Measurements from ENCODE around the gene TNFRSF11A. TPM values are rescaled to one million over a fixed set of nuclear protein-coding genes. Genes with fewer than 3 reads are reported as not detected.

TNFRSF11A gene
- total RNA-seq, 1 experiment from 2014 or later: 3.2 TPM

DNA sequence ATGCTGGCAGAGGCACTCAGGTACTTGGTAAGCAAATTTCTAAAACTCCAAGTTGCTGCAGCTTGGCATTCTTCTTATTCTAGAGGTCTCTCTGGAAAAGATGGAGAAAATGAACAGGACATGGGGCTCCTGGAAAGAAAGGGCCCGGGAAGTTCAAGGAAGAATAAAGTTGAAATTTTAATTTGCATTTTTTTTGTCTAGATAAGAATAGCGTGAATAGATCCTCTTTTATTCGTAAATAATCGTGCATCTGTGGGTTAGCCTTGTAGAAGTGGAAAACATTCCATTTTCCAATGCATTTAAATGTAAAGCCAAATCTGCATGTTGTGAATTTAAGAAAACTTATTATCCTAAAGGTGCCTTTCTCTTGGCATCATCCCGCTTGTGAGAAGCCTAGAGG lies 61.0 kb downstream of the TNFRSF11A start:
- CTCF ChIA-PET: no interaction called here
- no peak overlapping the region for H3K4me2 ChIP-seq (ENCODE audit: low read length)
- ATAC-seq: no peak

DNA sequence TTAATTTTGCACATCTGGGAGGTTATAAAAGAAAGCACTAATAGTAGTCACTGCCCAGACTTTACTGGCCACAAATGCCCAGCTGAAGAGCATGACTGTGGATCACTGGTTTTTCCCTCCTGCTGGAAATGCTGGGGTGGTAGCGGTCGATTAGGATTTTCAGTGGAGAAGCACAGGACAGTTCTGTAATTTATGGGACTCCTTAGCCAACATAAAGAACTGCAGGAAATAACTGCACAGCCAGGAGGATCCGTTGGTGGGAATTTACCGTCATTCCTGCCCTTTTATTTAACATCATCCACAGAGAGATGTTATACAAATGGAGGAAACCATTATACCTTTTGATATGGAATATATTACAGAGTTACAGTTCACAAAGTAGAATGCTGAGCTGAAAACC lies 61.5 kb downstream of the TNFRSF11A start:
- Histone ChIP-seq H3K27me3 (ENCODE audit: insufficient read depth, low read length) (no peaks in the 10 kb centered on the region), H3K36me3 (ENCODE audit: control insufficient read depth in 1 of 2, insufficient read depth in 2 of 2, low read length in 2 of 2) (no peaks in the 10 kb centered on the region), H3K4me3 (replicated peaks in 1 of 2; ENCODE audit: low read depth in 1 of 2, low read length in 2 of 2) (no peak overlapping the region), H3K4me2 (ENCODE audit: low read length) (no peak overlapping the region), H4K20me1 (ENCODE audit: insufficient read depth) (no peaks in the 10 kb centered on the region), H3K9ac (ENCODE audit: low read length) (no peak overlapping the region), H2AFZ (ENCODE audit: low read depth, low read length, poor library complexity, severe bottlenecking) (no peak overlapping the region), H3K27ac (ENCODE audit: low read depth, low read length) (no peak overlapping the region), H3K79me2 (ENCODE audit: insufficient read depth, low read length) (no peaks in the 10 kb centered on the region), H3K9me2 (ENCODE audit: insufficient read depth) (no peaks in the 10 kb centered on the region), H3K4me1 (ENCODE audit: control insufficient read depth in 1 of 2, insufficient read depth in 2 of 2, low read length in 2 of 2) (peaks cover 0 to 11% of the 10 kb centered on the region in 2 experiments; a peak in 1 of 4 replicates), H3K9me3 (ENCODE audit: control insufficient read depth in 1 of 2, insufficient read depth in 1 of 2, low read depth in 1 of 2, low read length in 2 of 2) (no peaks in the 10 kb centered on the region)
- ATAC-seq (no peak), DNase-seq (ENCODE audit: low read depth, low spot score) (no peak)
- TF ChIP-seq, protein P1, sequence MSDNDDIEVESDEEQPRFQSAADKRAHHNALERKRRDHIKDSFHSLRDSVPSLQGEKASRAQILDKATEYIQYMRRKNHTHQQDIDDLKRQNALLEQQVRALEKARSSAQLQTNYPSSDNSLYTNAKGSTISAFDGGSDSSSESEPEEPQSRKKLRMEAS (IDR thresholded peaks at IDR 0.05): no peak
- TF ChIP-seq EGR1 (IDR thresholded peaks at IDR 0.05; ENCODE audit: low read depth): no peak
- TF ChIP-seq ELF1 (IDR thresholded peaks at IDR 0.05; ENCODE audit: borderline replicate concordance, low read depth): no peak
- TF ChIP-seq EZH2phosphoT487 (IDR thresholded peaks at IDR 0.05; ENCODE audit: borderline replicate concordance): no peak
- no peak for TF ChIP-seq EZH2 (IDR thresholded peaks at IDR 0.05)
- no peak for TF ChIP-seq ZNF274 (IDR thresholded peaks at IDR 0.05; ENCODE audit: low read depth, low read length)
- TF ChIP-seq SIN3A (IDR thresholded peaks at IDR 0.05; ENCODE audit: low read depth): no peak
- TF ChIP-seq, protein P2, sequence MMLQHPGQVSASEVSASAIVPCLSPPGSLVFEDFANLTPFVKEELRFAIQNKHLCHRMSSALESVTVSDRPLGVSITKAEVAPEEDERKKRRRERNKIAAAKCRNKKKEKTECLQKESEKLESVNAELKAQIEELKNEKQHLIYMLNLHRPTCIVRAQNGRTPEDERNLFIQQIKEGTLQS (IDR thresholded peaks at IDR 0.05): no peak
- TF ChIP-seq SP1 (IDR thresholded peaks at IDR 0.05; ENCODE audit: low read depth): no peak
- TF ChIP-seq YY1 (IDR thresholded peaks at IDR 0.05; ENCODE audit: extremely low read depth, insufficient replicate concordance, low read depth, low read length): no peak
- TF ChIP-seq CEBPB (IDR thresholded peaks at IDR 0.05; ENCODE audit: low read depth): no peak
- TF ChIP-seq, protein P3, sequence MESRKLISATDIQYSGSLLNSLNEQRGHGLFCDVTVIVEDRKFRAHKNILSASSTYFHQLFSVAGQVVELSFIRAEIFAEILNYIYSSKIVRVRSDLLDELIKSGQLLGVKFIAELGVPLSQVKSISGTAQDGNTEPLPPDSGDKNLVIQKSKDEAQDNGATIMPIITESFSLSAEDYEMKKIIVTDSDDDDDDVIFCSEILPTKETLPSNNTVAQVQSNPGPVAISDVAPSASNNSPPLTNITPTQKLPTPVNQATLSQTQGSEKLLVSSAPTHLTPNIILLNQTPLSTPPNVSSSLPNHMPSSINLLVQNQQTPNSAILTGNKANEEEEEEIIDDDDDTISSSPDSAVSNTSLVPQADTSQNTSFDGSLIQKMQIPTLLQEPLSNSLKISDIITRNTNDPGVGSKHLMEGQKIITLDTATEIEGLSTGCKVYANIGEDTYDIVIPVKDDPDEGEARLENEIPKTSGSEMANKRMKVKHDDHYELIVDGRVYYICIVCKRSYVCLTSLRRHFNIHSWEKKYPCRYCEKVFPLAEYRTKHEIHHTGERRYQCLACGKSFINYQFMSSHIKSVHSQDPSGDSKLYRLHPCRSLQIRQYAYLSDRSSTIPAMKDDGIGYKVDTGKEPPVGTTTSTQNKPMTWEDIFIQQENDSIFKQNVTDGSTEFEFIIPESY (IDR thresholded peaks at IDR 0.05; ENCODE audit: extremely low read depth, insufficient replicate concordance, low read length): no peak
- BruUV-seq (replicated peaks): no TSS peak
- ChIA-PET RAD21 (ENCODE audit: low non-redundant PET in 1 of 2, low total read pairs in 2 of 2, uncharacterized antibody in 2 of 2, unreplicated experiment in 2 of 2) (no interaction called here), POLR2A (no interaction called here), CTCF (no interaction called here)
- intact Hi-C loops (cut with micrococcal nuclease): no loop called here

More for the DNA sequence above, 61.0 kb downstream of the TNFRSF11A start:
- Histone ChIP-seq H2AFZ (ENCODE audit: low read depth, low read length, poor library complexity, severe bottlenecking) (no peak overlapping the region), H3K27me3 (ENCODE audit: insufficient read depth, low read length) (no peaks in the 10 kb centered on the region), H3K27ac (ENCODE audit: low read depth, low read length) (no peak overlapping the region), H4K20me1 (ENCODE audit: insufficient read depth) (no peaks in the 10 kb centered on the region), H3K36me3 (ENCODE audit: control insufficient read depth in 1 of 2, insufficient read depth in 2 of 2, low read length in 2 of 2) (no peaks in the 10 kb centered on the region), H3K9me3 (ENCODE audit: control insufficient read depth in 1 of 2, insufficient read depth in 1 of 2, low read depth in 1 of 2, low read length in 2 of 2) (no peaks in the 10 kb centered on the region), H3K9ac (ENCODE audit: low read length) (no peak overlapping the region), H3K79me2 (ENCODE audit: insufficient read depth, low read length) (no peaks in the 10 kb centered on the region), H3K4me3 (replicated peaks in 1 of 2; ENCODE audit: low read depth in 1 of 2, low read length in 2 of 2) (no peak overlapping the region), H3K9me2 (ENCODE audit: insufficient read depth) (no peaks in the 10 kb centered on the region), H3K4me1 (ENCODE audit: control insufficient read depth in 1 of 2, insufficient read depth in 2 of 2, low read length in 2 of 2) (peaks cover 0 to 11% of the 10 kb centered on the region in 2 experiments; a peak in 1 of 4 replicates)
- RAD21 ChIA-PET (ENCODE audit: low non-redundant PET in 1 of 2, low total read pairs in 2 of 2, uncharacterized antibody in 2 of 2, unreplicated experiment in 2 of 2): no interaction called here
- POLR2A ChIA-PET: no interaction called here
- no peak for TF ChIP-seq CEBPB (IDR thresholded peaks at IDR 0.05; ENCODE audit: low read depth)
- TF ChIP-seq, protein P2 (IDR thresholded peaks at IDR 0.05): no peak
- TF ChIP-seq EZH2phosphoT487 (IDR thresholded peaks at IDR 0.05; ENCODE audit: borderline replicate concordance): no peak
- TF ChIP-seq TCF7L2 (IDR thresholded peaks at IDR 0.05; ENCODE audit: borderline replicate concordance, extremely low read depth, insufficient read depth, insufficient read length): no peak
- TF ChIP-seq EGR1 (IDR thresholded peaks at IDR 0.05; ENCODE audit: low read depth): no peak
- TF ChIP-seq, protein P1 (IDR thresholded peaks at IDR 0.05): no peak
- TF ChIP-seq ZNF274 (IDR thresholded peaks at IDR 0.05; ENCODE audit: low read depth, low read length): no peak
- no peak for TF ChIP-seq SRF (IDR thresholded peaks at IDR 0.05; ENCODE audit: low read depth)
- TF ChIP-seq EZH2 (IDR thresholded peaks at IDR 0.05): no peak
- no peak for TF ChIP-seq SIN3A (IDR thresholded peaks at IDR 0.05; ENCODE audit: low read depth)
- TF ChIP-seq POLR2AphosphoS5 (IDR thresholded peaks at IDR 0.05; ENCODE audit: low read depth, low read length): no peak
- TF ChIP-seq FOSL1 (IDR thresholded peaks at IDR 0.05; ENCODE audit: low read depth): no peak
- no peak for TF ChIP-seq CBX3 (IDR thresholded peaks at IDR 0.05; ENCODE audit: low read depth)
- no peak for TF ChIP-seq JUND (IDR thresholded peaks at IDR 0.05)
- no peak for TF ChIP-seq RAD21 (IDR thresholded peaks at IDR 0.05; ENCODE audit: low read depth)
- no peak for DNase-seq (ENCODE audit: low read depth, low spot score)
- intact Hi-C loops (cut with micrococcal nuclease): no loop called here
- BruUV-seq (replicated peaks): no TSS peak

All from HCT116 (cell line).